ENCODE data around the gene B4GALT5. TPM values are rescaled to one million over a fixed set of nuclear protein-coding genes. Genes with fewer than 3 reads are reported as not detected.
"Not testable (repeated sequence)": the region's sequence is repeated elsewhere in the genome, so short reads cannot be mapped to it uniquely, and the experiment has no call there.

The B4GALT5 gene
- polyA plus RNA-seq, 1 experiment: 32.5 TPM

DNA sequence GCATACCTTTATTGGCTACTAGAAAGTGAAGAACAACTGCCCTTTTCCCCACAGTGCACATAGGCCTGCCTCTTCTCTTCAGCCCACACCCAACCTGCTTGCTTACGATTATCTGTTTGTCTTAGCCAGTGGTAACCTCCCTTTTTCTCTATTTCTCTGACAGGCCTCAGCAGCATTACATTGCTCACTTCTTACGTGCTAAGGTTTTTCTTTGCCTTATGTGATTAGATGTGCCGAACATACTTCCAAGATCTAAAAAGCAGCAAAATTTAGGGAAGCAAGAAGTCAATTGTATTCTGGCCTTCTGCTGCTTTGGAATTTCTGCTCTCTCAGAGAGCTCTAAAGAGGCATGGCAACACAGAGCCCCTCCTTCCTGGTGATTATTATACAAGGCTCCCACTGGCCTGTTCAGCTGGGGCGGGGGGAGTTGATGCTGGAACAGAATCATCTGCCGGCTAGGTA is 7.0 kb downstream of the B4GALT5 start:
- Histone ChIP-seq H3K27me3 (ENCODE audit: control insufficient read depth, insufficient read depth, low read length) (no peaks in the 10 kb centered on the region), H3K27ac (ENCODE audit: low read depth, low read length) (no peak overlapping the region), H3K9me3 (ENCODE audit: control insufficient read depth, insufficient read depth, low read length) (no peaks in the 10 kb centered on the region), H3K4me3 (ENCODE audit: low read depth, low read length) (no peak overlapping the region)
- POLR2A ChIA-PET: no interaction called here
- no peak for DNase-seq (ENCODE audit: low read depth, low spot score)
- TF ChIP-seq, protein P1, sequence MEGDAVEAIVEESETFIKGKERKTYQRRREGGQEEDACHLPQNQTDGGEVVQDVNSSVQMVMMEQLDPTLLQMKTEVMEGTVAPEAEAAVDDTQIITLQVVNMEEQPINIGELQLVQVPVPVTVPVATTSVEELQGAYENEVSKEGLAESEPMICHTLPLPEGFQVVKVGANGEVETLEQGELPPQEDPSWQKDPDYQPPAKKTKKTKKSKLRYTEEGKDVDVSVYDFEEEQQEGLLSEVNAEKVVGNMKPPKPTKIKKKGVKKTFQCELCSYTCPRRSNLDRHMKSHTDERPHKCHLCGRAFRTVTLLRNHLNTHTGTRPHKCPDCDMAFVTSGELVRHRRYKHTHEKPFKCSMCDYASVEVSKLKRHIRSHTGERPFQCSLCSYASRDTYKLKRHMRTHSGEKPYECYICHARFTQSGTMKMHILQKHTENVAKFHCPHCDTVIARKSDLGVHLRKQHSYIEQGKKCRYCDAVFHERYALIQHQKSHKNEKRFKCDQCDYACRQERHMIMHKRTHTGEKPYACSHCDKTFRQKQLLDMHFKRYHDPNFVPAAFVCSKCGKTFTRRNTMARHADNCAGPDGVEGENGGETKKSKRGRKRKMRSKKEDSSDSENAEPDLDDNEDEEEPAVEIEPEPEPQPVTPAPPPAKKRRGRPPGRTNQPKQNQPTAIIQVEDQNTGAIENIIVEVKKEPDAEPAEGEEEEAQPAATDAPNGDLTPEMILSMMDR (IDR thresholded peaks at IDR 0.05; ENCODE audit: low read depth, low read length): no peak
- CTCF ChIA-PET: no interaction called here

- H3K9me3 ChIP-seq (ENCODE audit: control insufficient read depth, insufficient read depth, low read length); H3K27me3 ChIP-seq (ENCODE audit: control insufficient read depth, insufficient read depth, low read length); CTCF ChIA-PET; DNase-seq (ENCODE audit: low read depth, low spot score); H3K4me3 ChIP-seq (ENCODE audit: low read depth, low read length); H3K27ac ChIP-seq (ENCODE audit: low read depth, low read length); POLR2A ChIA-PET: not testable (repeated sequence)
These were observed 7.8 kb downstream of the B4GALT5 start for GRCh38 chr20:49705893-49706292.

DNA sequence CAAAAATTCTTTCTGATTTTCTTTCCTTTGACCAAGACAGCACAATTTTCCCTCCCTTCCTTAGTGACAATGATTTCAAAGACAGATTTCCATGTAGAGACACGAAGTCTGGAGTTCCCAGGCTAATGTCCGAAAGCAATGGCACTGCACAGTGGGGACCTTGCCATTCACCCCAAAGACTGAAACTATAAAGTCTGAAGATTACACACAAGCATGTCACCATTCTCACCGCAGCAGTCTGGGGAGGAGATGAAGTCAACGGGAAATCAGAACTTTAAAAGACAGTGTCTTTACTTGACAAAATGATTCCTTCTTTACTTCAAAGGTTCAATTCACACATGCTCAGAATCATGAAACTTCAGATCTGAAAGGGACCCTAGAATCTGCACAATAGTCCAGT is 8.3 kb downstream of the B4GALT5 start:
- CTCF ChIA-PET: no interaction called here
- POLR2A ChIA-PET: no interaction called here
- H3K4me3 ChIP-seq (ENCODE audit: low read depth, low read length): no peak overlapping the region
- no peak overlapping the region for H3K27ac ChIP-seq (ENCODE audit: low read depth, low read length)
- H3K27me3 ChIP-seq (ENCODE audit: control insufficient read depth, insufficient read depth, low read length): no peaks in the 10 kb centered on the region
- TF ChIP-seq, protein P1 (IDR thresholded peaks at IDR 0.05; ENCODE audit: low read depth, low read length): no peak
- DNase-seq (ENCODE audit: low read depth, low spot score): no peak
- H3K9me3 ChIP-seq (ENCODE audit: control insufficient read depth, insufficient read depth, low read length): no peaks in the 10 kb centered on the region

- TF ChIP-seq, protein P1 (IDR thresholded peaks at IDR 0.05; ENCODE audit: low read depth, low read length): no peak
- no peaks in the 10 kb centered on the region for H3K27me3 ChIP-seq (ENCODE audit: control insufficient read depth, insufficient read depth, low read length)
- no peak overlapping the region for H3K4me3 ChIP-seq (ENCODE audit: low read depth, low read length)
- ChIA-PET CTCF (no interaction called here), POLR2A (no interaction called here)
- DNase-seq (ENCODE audit: low read depth, low spot score): no peak
- no peak overlapping the region for H3K27ac ChIP-seq (ENCODE audit: low read depth, low read length)
- no peaks in the 10 kb centered on the region for H3K9me3 ChIP-seq (ENCODE audit: control insufficient read depth, insufficient read depth, low read length)
These were observed 8.7 kb downstream of the B4GALT5 start for GRCh38 chr20:49704932-49705336.

DNA sequence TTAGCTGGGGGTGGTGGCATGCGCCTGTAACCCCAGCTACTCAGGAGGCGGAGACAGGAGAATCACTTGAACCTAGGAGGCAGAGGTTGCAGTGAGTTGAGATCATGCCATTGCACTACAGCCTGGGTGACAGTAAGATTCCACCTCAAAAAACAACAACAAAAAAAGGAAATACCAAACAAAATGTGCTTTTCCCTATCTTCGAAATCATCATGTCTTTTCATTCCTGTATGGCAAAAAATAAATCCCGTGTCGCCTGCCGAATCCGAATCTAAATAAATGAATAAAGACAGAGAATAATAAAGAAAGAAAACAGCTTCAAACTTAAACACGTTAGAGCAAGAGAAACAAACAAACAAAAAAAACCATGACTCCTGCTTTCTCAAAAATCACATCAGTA is 11.8 kb downstream of the B4GALT5 start:
- H3K27me3 ChIP-seq (ENCODE audit: control insufficient read depth, insufficient read depth, low read length): no peaks in the 10 kb centered on the region
- POLR2A ChIA-PET: no interaction called here
- TF ChIP-seq, protein P1 (IDR thresholded peaks at IDR 0.05; ENCODE audit: low read depth, low read length): no peak
- no peak for DNase-seq (ENCODE audit: low read depth, low spot score)
- CTCF ChIA-PET: interaction anchor here (1.3 kb wide), 1 partner anchor 145 kb away, joined by 6 read pairs; no protein-coding TSS in a partner anchor
- H3K9me3 ChIP-seq (ENCODE audit: control insufficient read depth, insufficient read depth, low read length): no peaks in the 10 kb centered on the region
- H3K4me3 ChIP-seq (ENCODE audit: low read depth, low read length): no peak overlapping the region
- H3K27ac ChIP-seq (ENCODE audit: low read depth, low read length): no peak overlapping the region
